Fibroblast of the aortic adventitia (primary cell): ENCODE results near the gene HOXB7. TPM values are rescaled to one million over a fixed set of nuclear protein-coding genes. Genes with fewer than 3 reads are reported as not detected.
A peak's percentile ranks its signal among the peaks of the same experiment; 100 is the strongest.

ENCODE experiments used
- DNase-seq: peaks from one replicate; pipeline ENCODE4 v3.0.0-alpha.2; 2010; ENCODE audit warnings: low read depth
- H3K4me3 ChIP-seq: 2 replicates; pipeline ENCODE4 v1.5.1; 2011; ENCODE audit warnings: low read depth, mild to moderate bottlenecking, control low read depth, low read length, moderate library complexity
- total RNA-seq: library from RNA; depleted of rRNA; stranded (reverse); fragments of >200 nt; gene quantifications from 2 replicates; pipeline ENCODE4 v1.2.3, GENCODE V29; 2012; ENCODE audit warnings: low replicate concordance
- TF ChIP-seq, protein P1 (sequence below): IDR thresholded peaks from 2 replicates; pipeline ENCODE4 v1.5.1; 2011; ENCODE audit warnings: mild to moderate bottlenecking, low read length, control low read depth, inconsistent platforms; ENCODE audit not compliant: insufficient read depth

The HOXB7 gene
- total RNA-seq, 1 donor = 0.18 TPM

GRCh38 chr17:48605409-48605919, 5.4 kb downstream of the HOXB7 start:
- no peak overlapping the region for H3K4me3 ChIP-seq
- no peak for DNase-seq
- TF ChIP-seq, protein P1, sequence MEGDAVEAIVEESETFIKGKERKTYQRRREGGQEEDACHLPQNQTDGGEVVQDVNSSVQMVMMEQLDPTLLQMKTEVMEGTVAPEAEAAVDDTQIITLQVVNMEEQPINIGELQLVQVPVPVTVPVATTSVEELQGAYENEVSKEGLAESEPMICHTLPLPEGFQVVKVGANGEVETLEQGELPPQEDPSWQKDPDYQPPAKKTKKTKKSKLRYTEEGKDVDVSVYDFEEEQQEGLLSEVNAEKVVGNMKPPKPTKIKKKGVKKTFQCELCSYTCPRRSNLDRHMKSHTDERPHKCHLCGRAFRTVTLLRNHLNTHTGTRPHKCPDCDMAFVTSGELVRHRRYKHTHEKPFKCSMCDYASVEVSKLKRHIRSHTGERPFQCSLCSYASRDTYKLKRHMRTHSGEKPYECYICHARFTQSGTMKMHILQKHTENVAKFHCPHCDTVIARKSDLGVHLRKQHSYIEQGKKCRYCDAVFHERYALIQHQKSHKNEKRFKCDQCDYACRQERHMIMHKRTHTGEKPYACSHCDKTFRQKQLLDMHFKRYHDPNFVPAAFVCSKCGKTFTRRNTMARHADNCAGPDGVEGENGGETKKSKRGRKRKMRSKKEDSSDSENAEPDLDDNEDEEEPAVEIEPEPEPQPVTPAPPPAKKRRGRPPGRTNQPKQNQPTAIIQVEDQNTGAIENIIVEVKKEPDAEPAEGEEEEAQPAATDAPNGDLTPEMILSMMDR = no peak

DNA sequence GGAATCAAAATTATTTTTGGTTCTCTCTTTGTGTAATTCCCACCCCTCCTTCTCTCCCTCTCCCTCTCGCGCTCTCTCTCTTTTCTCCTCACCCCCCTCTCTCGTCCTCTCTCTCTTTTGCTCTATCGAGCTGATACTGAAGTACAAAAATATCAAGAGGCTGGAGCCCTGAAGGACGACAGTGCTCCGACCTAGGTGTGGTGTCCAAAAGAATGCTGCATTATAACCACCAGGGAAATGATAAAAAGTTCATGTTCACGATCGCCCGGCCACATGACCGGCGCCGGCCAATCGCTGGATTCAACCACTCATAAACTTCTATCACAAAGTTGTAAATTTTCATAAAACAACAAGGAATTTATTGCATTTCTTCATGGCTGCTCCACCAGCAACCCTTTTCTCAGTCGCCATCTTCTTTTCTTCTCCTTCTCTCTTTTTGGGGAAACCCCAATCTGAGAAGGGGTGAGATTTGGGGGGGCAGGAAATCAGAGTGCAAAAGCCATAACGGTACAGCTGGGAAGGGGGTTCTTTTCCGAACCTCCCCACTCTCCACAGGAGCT, 6.0 kb downstream of the HOXB7 start, which contains the start of gene HOXB6:
HOXB6 (minus strand) TSS at position 217 of the 560 bp plus-strand sequence. CDS start 6,836 bp downstream, outside the sequence.
- no peak for DNase-seq
- H3K4me3 ChIP-seq = peak within 1 kb of the TSS; percentile 58
- TF ChIP-seq, protein P1 = no peak

- peak overlapping the region; percentile 58 for H3K4me3 ChIP-seq
- no peak for DNase-seq
- TF ChIP-seq, protein P1 = no peak
Measured at GRCh38 chr17:48603959-48604769, 6.7 kb downstream of the HOXB7 start.

- no peak for DNase-seq
- TF ChIP-seq, protein P1 = no peak
- no peak overlapping the region for H3K4me3 ChIP-seq
Measured at GRCh38 chr17:48601539-48602425, 9.0 kb downstream of the HOXB7 start.

DNA sequence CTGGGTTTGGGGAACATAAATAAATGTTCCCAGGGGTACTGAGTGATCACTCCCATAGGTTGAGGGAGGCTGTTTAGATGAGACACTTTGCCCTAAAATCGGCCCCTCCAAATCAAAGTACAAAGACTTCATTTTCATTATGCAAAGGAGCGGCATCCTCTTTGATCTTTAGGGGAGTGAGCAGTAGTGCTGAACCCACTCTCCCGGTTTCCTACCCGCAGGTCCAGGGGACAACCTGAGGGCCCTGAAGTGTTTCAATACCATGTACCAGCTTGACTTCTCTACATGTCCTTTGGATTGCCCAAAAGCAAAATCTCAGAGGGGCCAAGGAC, 9.6 kb downstream of the HOXB7 start:
- TF ChIP-seq, protein P1 = no peak
- DNase-seq = no peak
- H3K4me3 ChIP-seq = no peak overlapping the region

DNA sequence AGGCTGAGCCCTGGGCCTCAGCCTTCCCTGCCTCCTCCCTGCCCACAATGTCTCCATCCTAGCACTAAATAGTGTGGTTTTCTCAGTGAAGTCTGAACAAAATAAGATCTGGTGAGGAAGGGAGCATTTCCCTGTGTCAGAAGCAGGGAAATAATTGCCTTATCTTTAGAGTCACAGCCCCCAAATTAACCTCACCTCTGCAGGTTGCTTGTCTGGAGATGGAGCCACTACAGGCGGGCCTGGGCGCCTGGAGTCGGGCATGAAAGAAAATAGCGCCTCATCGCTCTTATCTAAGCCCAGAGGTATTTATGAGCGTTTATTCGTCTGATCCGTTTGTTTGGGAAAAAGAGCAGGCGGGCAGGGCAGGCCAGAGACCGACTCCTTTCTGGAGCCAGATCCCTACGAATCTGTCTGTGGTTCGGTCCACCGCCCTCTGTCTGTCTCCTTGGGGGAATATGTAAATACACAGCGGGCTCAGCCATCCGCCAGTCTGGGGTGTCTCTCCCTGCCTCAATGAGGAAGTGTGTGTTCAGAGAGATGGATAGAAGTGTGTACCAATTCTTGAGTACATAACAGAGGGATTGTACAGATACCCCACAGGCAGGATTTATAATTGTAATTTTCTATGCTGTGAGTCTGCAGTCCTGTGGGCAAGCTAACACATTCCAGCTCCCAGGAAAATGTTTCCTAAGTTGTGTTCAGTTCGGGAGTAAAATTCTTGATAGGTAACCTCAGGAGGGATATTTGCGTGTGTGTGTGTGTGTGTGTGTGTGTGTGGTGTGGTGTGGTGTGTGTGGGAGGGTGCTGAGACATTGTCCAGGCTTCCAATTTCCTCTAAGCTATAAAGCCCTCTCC, 10.3 kb downstream of the HOXB7 start:
- H3K4me3 ChIP-seq = no peak overlapping the region
- TF ChIP-seq, protein P1 = no peak
- DNase-seq = no peak
